Osteocyte (in vitro differentiated cells): ENCODE data around the gene CTDSPL2. TPM values are rescaled to one million over a fixed set of nuclear protein-coding genes. Genes with fewer than 3 reads are reported as not detected.

Experiments
- DNase-seq: peaks from one replicate; pipeline ENCODE4 v3.0.0; 2021; ENCODE audit warnings: mixed read lengths; ENCODE audit not compliant: unreplicated experiment; ENCODE audit errors: extremely low spot score
- H3K27ac Mint-ChIP-seq: one replicate; pipeline ENCODE4 v1.8.0; 2021; ENCODE audit warnings: mild to moderate bottlenecking, mixed read lengths; ENCODE audit not compliant: unreplicated experiment
- H3K27me3 Mint-ChIP-seq: one replicate; pipeline ENCODE4 v1.8.0; 2021; ENCODE audit warnings: mixed read lengths; ENCODE audit not compliant: unreplicated experiment
- H3K36me3 Mint-ChIP-seq: one replicate; pipeline ENCODE4 v1.8.0; 2021; ENCODE audit warnings: mixed read lengths; ENCODE audit not compliant: unreplicated experiment
- H3K4me1 Mint-ChIP-seq: one replicate; pipeline ENCODE4 v1.8.0; 2021; ENCODE audit warnings: mixed read lengths; ENCODE audit not compliant: unreplicated experiment
- H3K4me3 Mint-ChIP-seq: one replicate; pipeline ENCODE4 v1.8.0; 2021; ENCODE audit warnings: mild to moderate bottlenecking, moderate library complexity, mixed read lengths; ENCODE audit not compliant: unreplicated experiment
- H3K9me3 Mint-ChIP-seq: one replicate; pipeline ENCODE4 v1.8.0; 2021; ENCODE audit warnings: mixed read lengths; ENCODE audit not compliant: unreplicated experiment
- total RNA-seq: library from RNA; stranded (reverse); gene quantifications from 2 replicates; pipeline ENCODE4 v1.2.1, GENCODE V29; 2021
- TF ChIP-seq, protein P1 (sequence below): fragments of 200-600 bp; sonication (generic); IDR thresholded peaks from 2 replicates; pipeline ENCODE4 v1.5.0; 2021; ENCODE audit warnings: antibody characterized with exemption, mild to moderate bottlenecking, moderate library complexity

CTDSPL2 gene
- total RNA-seq, 1 donor from 2014 or later = 53.3 TPM

DNA sequence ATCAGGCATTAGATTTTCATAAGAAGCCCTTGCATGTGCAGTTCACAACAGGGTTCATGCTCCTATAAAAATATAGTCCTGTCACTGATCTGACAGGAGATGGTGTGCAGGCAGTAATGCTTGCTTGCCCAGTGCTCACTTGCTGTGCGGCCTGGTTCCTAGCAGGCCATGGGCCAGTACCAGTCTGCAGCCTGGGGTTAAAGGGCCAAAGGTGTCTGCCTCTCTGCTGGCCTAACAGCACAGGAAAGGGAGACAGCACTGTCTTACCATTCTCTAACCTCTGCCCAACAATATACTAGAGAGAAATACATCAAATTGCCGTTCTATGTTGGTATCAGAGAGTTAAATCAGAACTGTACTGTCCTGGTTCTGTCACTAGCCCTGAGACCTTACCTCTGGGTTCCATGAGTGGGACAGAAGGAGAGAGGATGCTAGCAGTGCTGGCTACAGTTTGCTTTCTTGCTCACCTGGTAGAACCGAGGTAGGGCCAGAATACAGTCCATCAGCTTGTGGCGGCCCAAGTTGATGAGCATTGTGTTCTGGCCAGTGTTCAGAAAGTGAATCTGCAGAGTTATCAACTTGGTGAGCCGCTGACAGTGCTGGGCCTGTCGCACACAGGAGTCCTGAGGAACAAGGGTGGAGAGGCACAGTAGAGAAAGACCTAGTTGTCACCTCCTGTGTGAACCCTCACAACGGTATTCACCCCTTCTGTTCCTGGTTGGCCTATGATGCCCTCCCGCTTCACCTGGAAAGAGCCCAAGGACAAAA is 138.1 kb downstream of the CTDSPL2 start:
- H3K36me3 Mint-ChIP-seq = peaks cover 48% of the 10 kb centered on the region
- H3K4me3 Mint-ChIP-seq = no peak overlapping the region
- TF ChIP-seq, protein P1, sequence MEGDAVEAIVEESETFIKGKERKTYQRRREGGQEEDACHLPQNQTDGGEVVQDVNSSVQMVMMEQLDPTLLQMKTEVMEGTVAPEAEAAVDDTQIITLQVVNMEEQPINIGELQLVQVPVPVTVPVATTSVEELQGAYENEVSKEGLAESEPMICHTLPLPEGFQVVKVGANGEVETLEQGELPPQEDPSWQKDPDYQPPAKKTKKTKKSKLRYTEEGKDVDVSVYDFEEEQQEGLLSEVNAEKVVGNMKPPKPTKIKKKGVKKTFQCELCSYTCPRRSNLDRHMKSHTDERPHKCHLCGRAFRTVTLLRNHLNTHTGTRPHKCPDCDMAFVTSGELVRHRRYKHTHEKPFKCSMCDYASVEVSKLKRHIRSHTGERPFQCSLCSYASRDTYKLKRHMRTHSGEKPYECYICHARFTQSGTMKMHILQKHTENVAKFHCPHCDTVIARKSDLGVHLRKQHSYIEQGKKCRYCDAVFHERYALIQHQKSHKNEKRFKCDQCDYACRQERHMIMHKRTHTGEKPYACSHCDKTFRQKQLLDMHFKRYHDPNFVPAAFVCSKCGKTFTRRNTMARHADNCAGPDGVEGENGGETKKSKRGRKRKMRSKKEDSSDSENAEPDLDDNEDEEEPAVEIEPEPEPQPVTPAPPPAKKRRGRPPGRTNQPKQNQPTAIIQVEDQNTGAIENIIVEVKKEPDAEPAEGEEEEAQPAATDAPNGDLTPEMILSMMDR = no peak
- no peaks in the 10 kb centered on the region for H3K9me3 Mint-ChIP-seq
- no peaks in the 10 kb centered on the region for H3K27me3 Mint-ChIP-seq
- peak; percentile 62 for DNase-seq
- no peaks in the 10 kb centered on the region for H3K4me1 Mint-ChIP-seq
- no peak overlapping the region for H3K27ac Mint-ChIP-seq

DNA sequence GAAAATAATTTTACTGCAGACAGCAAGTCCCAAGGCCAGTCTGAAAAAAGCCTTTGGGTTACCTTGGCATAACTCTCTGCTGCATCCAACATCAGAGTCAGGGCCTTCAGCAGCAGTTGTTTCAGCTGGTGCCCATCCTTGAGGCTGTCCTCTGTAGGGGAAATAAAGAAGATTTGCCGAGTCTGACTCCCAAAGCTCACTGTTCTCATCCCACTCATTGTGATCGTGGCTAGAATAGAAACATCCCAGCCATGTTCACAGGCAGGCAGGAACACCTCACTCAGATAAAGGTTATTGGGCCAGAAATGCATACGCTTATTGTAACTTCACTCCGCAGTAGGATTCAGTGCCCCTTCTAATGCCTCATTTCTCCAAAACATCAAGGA is 138.7 kb downstream of the CTDSPL2 start:
- Mint-ChIP-seq H3K36me3 (peaks cover 45% of the 10 kb centered on the region), H3K4me1 (no peaks in the 10 kb centered on the region), H3K9me3 (no peaks in the 10 kb centered on the region), H3K27ac (no peak overlapping the region), H3K4me3 (no peak overlapping the region), H3K27me3 (no peaks in the 10 kb centered on the region)
- TF ChIP-seq, protein P1 = no peak
- peak; percentile 44 for DNase-seq

DNA sequence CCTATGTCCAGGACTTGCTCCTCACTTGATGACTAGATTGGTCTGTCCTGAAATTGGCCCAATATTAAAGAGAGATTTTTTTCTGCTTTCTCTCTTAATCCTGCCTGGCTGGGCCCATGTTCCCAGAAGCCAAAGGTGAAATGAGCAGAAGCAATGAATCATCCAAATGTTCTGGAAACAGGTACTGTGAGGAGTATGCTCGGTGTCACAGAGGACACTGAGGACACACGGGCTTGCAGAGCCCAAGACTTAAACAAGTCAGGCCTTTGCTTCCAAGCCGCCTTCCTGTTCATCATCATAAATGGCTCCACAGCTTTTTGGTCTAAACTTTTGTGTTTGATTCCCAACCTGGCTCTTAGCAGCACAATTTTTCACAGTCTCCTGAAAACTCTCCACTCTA is 140.9 kb downstream of the CTDSPL2 start:
- no peaks in the 10 kb centered on the region for H3K4me1 Mint-ChIP-seq
- TF ChIP-seq, protein P1 = no peak

DNA sequence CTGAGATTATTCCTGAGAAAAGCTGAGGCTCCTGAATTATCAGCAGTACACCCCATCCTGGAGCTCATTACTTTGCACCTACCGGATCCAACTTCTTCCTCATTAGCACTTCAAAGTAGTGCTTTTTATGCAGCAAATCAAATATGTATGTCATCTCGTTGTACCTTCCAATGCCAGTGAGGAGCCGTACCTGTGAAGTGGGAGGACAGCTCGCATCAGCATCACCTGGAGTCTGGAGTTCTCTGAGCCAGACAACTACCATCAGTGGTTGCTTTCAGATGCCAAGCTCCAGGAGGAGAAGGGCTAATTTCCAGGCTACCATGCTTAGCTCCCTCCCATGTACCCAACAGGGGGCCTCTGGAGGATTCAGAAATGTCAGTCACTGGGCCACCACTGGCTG is 141.9 kb downstream of the CTDSPL2 start:
- TF ChIP-seq, protein P1 = no peak
- peaks cover 37% of the 10 kb centered on the region for H3K36me3 Mint-ChIP-seq
- H3K27ac Mint-ChIP-seq = no peak overlapping the region
- no peaks in the 10 kb centered on the region for H3K27me3 Mint-ChIP-seq
- H3K9me3 Mint-ChIP-seq = no peaks in the 10 kb centered on the region
- H3K4me3 Mint-ChIP-seq = no peak overlapping the region
- no peaks in the 10 kb centered on the region for H3K4me1 Mint-ChIP-seq
- no peak for DNase-seq

More for the DNA sequence above, 140.9 kb downstream of the CTDSPL2 start:
- Mint-ChIP-seq H3K36me3 (peaks cover 40% of the 10 kb centered on the region), H3K9me3 (no peaks in the 10 kb centered on the region), H3K27me3 (no peaks in the 10 kb centered on the region), H3K4me3 (no peak overlapping the region), H3K27ac (no peak overlapping the region)
- no peak for DNase-seq

DNA sequence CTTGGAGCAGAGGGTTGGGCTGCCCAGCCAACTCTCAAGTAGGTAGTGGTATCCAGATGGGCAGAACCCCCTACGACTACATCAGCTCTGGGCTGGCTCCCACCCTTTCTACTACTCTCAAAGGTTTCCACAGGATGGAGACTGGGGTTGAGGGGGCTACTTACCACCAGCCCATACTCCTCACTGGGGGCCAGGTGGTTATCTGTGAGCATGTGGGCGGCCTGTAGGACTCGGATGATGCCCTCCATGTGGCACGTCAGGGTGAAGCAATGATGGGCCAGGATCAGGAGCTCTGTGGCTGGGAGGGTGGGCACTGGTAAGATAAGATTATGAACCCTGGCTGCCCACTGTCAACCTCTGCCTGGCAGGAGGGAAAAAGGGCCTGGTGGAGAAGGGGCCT is 142.9 kb downstream of the CTDSPL2 start:
- Mint-ChIP-seq H3K27me3 (no peaks in the 10 kb centered on the region), H3K27ac (no peak overlapping the region), H3K4me1 (no peaks in the 10 kb centered on the region), H3K9me3 (no peaks in the 10 kb centered on the region), H3K36me3 (peaks cover 37% of the 10 kb centered on the region), H3K4me3 (no peak overlapping the region)
- TF ChIP-seq, protein P1 = no peak
- DNase-seq = peak; percentile 68
